Stimulated activated CD4-positive, alpha-beta T cell treated with anti-CD3 and anti-CD28 coated beads, Interleukin-4, amount 100 ng/mL, for 48 hours (primary cell): ENCODE data around the gene GSX2.
"Not testable (repeated sequence)": the region's sequence is repeated elsewhere in the genome, so short reads cannot be mapped to it uniquely, and the experiment has no call there.

Experiments used
- DNase-seq, 2 donors: peaks; one replicate each; pipeline ENCODE4 v3.0.0-alpha.2; 2020; ENCODE audit warnings: low read depth in 2 of 2

The GSX2 gene

GRCh38 chr4:54099748-54100574, at the start of gene GSX2:
GSX2 (plus strand) TSS chr4:54100163; CDS start chr4:54100345, 182 bp downstream.
- DNase-seq: no peak

DNA sequence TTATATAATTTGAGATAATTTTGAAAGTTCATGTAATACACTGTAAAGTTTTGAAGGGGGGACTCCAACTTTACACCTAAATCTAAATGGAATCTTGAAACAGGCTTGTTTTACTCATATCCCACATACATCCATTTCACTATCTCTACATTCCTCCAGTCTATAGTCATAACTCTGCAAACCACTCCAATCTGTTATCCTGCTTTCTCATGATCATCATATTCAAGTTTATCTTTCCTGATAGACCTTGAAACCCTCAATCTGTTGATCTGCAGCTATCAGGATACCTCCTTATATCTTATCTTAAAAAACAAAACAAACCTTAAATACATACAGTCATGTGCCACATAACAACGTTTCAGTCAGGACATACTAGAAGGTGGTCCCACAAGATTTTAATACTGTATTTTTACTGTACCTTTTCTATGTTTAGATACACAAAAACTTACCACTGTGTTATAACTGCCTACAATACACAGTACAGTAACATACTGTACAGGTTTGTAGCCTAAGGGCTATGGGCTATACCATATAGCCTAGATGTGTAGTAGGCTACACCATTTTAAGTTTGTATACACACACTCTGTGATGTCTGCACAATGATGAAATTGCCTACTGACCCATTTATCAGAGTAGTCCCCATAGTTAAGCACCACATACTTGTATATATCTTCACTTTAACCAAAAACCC, 49.6 kb upstream of the GSX2 start:
- DNase-seq: no peak

DNA sequence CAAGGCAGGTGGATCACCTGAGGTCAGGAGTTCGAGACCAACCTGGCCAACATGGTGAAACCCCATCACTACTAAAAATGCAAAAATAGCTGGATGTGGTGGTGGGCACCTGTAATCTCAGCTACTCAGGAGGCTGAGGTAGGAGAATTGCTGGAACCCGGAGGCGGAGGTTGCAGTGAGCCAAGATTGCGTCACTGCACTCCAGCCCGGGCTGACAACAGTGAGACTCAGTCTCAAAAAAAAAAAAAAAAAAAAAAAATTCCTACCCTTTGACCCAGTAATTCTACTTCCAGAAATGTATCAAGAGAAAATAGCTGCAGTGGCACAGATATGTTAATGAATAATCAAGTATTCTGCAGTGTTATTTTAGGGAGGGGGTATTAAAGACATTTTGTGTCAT, 46.6 kb upstream of the GSX2 start:
- DNase-seq: not testable (repeated sequence)

DNA sequence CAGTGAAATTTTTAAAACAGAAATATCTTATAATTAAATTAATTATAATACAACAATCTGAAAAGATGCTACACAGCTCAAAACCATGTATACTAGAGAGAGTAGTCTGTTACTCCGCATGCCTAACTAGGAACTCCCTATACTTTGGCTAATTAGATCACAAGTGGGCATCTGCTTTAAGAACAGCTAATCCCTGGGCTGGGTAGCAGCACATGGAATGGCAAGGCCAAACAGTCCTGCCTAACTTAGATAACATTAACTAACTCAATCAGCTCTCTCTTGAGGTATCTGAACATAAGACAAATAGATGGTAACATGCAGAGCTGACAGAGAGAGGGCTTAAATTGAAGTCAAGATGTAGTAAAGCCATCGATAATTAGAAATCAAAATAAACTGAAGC, 45.5 kb upstream of the GSX2 start:
- DNase-seq: no peak

GRCh38 chr4:54055494-54055893, 44.5 kb upstream of the GSX2 start:
- DNase-seq: no peak

- DNase-seq: no peak
Observed at GRCh38 chr4:54056360-54056759, 43.6 kb upstream of the GSX2 start.

- DNase-seq: no peak
Observed at GRCh38 chr4:54058171-54058570, 41.8 kb upstream of the GSX2 start.

DNA sequence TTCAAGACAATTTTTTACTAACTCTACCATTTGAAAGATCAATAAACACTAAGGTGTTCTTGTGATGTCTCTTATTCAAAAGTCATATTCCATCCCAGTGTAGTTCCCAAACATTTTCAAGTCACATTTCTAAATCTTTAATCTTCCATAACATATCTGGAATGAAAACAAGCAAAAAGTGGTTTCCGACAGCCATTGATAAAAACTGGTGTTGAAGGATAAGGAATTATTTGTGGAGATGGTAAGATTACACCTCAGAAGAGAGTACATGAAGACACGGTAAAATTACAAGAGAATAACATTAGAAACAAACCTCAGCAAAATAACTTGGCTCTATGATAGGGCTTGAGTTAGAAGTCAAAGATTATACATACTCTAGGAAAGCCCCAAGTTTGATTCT, 39.8 kb upstream of the GSX2 start:
- no peak for DNase-seq

DNA sequence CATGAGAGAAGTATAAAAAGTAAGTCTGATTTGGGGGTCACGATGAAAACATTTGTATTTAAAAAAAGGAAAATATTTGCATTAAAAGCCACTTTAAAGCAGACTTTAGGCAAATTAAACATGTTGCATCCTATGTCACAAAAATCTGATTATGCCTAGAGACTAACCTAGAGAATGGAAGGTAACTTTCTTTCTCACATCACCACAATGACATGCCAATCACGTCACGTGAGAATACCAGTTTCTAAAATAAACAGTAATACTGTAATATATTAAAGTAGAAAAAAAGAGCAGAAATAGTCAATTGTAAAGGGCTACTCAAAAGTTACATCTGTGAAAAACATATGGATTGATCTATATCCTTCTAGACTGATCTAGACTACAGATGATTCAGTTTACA, 38.9 kb upstream of the GSX2 start:
- no peak for DNase-seq

DNA sequence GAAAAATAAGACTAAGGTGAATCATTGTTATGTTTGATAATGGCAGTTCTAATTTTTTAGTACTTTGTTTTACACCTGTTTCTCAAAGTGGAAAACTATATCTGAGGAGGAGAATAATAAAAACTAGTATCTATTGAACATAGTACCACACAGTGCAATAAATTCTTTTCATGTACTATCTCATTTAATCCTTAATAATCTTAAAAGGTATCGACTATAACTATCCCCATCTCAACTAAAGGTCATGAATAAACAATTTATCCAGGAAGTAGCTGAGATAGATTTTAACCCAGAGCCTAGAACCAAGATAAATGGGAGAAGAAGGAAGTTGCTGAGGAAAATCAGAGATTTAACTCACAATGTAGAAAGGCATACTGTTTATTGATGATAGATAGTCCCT, 38.1 kb upstream of the GSX2 start:
- DNase-seq: no peak

DNA sequence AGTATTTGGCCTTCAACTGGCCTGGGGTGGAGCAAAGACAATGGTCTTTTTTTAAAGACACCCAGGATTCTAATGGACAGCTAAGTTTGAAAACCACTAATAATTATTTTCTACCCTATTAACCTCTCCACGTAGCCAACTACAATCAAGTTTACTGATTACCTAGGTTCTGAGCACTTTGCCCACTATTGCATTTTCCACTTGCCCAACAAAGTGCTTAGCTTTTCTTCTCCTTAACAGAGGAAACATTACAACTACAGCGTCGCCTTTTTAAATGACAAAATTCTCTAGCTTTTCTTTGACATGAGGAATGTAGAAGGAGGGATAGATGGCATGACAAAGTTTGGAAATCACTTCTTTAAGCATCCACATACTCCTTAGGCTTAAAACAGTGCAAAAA, 37.6 kb upstream of the GSX2 start:
- no peak for DNase-seq

DNA sequence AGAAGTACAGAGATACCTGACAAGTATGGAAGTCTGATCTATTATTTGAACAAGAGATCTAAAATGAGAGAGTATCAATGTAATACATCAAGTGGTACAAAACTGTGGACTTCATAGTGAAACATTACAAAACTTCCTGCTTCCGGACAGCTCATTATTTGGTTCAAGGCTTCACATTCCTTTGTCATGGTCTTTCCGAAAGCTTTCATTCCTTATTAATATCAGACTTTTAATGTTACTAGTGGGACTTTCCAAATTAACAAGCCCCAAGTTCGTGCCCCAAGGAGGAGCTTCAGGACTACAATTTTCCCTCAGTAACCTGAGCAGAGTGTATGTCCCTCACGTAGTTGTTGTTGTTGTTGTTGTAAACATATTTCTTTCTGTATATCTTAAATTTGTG, 36.7 kb upstream of the GSX2 start:
- peak in 1 of 2 donors; percentile 11 for DNase-seq

GRCh38 chr4:54063737-54064316, 36.1 kb upstream of the GSX2 start:
- DNase-seq: peak; percentile 4 to 23

GRCh38 chr4:54064317-54065111, 35.4 kb upstream of the GSX2 start, which contains the start of gene CHIC2:
CHIC2 (minus strand) TSS chr4:54064605; CDS start chr4:54064300, 305 bp downstream.
- peak; percentile 89 to 93 for DNase-seq

GRCh38 chr4:54065282-54066087, 34.5 kb upstream of the GSX2 start:
- DNase-seq: no peak

- no peak for DNase-seq
Observed at GRCh38 chr4:54066088-54066415, 33.9 kb upstream of the GSX2 start.

DNA sequence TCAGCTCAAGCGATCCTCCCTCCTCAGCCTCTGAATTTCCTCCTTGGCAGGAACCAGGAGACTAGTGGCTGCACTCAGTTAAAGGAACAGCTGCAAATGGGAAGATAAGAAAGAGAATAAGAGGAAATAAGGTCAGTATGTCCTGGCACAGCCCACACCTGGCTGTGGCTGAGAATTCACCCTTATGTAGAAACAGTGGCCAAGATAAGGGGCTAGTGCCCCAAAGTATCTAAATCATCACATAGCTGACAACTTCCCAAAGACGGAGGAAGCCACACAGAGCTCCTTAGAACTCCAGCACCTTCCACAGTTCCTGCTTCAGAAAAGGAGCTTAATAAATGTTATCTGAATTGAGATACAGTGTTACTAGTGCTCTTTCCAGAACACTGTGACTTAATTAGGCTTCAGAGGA, 33.2 kb upstream of the GSX2 start:
- DNase-seq: no peak

GRCh38 chr4:54067166-54067565, 32.8 kb upstream of the GSX2 start:
- no peak for DNase-seq

- DNase-seq: no peak
Observed at GRCh38 chr4:54073271-54073880, 26.6 kb upstream of the GSX2 start.

- DNase-seq: no peak
Observed at GRCh38 chr4:54074381-54074780, 25.6 kb upstream of the GSX2 start.

GRCh38 chr4:54076673-54077072, 23.3 kb upstream of the GSX2 start:
- DNase-seq: no peak
